Measurements from ENCODE around the gene MKRN2.

MKRN2 gene

GRCh38 chr3:12549971-12550760, 6.7 kb upstream of the MKRN2 start:
- DNase-seq (ENCODE audit: extremely low spot score, insufficient read length, low read depth) (no peak), FAIRE-seq (no peak)

- DNase-seq (ENCODE audit: extremely low spot score, insufficient read length, low read depth) (no peak), FAIRE-seq (no peak)
These were observed 2.9 kb upstream of the MKRN2 start for GRCh38 chr3:12553921-12554391.

GRCh38 chr3:12556314-12556689, 585 bp upstream of the MKRN2 start:
- no peak for FAIRE-seq
- no peak for DNase-seq (ENCODE audit: extremely low spot score, insufficient read length, low read depth)

GRCh38 chr3:12557473-12558100, 700 bp downstream of the MKRN2 start:
- FAIRE-seq = no peak
- no peak for DNase-seq (ENCODE audit: extremely low spot score, insufficient read length, low read depth)

GRCh38 chr3:12558706-12559105, 1.8 kb downstream of the MKRN2 start:
- no peak for FAIRE-seq
- DNase-seq (ENCODE audit: extremely low spot score, insufficient read length, low read depth) = no peak

- FAIRE-seq (no peak), DNase-seq (ENCODE audit: extremely low spot score, insufficient read length, low read depth) (no peak)
These were observed 2.6 kb downstream of the MKRN2 start for GRCh38 chr3:12559520-12559919.

GRCh38 chr3:12560505-12561190, 3.8 kb downstream of the MKRN2 start:
- DNase-seq (ENCODE audit: extremely low spot score, insufficient read length, low read depth) (no peak), FAIRE-seq (no peak)

- DNase-seq (ENCODE audit: extremely low spot score, insufficient read length, low read depth) = no peak
- no peak for FAIRE-seq
These were observed 4.5 kb downstream of the MKRN2 start for GRCh38 chr3:12561397-12561796.

- FAIRE-seq (no peak), DNase-seq (ENCODE audit: extremely low spot score, insufficient read length, low read depth) (no peak)
These were observed 5.6 kb downstream of the MKRN2 start for GRCh38 chr3:12562451-12562850.

- FAIRE-seq = no peak
These were observed 10.1 kb downstream of the MKRN2 start for GRCh38 chr3:12566976-12567375.

GRCh38 chr3:12568747-12569146, 11.9 kb downstream of the MKRN2 start:
- FAIRE-seq = no peak

More at GRCh38 chr3:12566976-12567375, 10.1 kb downstream of the MKRN2 start:
- no peak for DNase-seq (ENCODE audit: extremely low spot score, insufficient read length, low read depth)

GRCh38 chr3:12569836-12570235, 12.9 kb downstream of the MKRN2 start:
- FAIRE-seq (no peak), DNase-seq (ENCODE audit: extremely low spot score, insufficient read length, low read depth) (no peak)

More at GRCh38 chr3:12568747-12569146, 11.9 kb downstream of the MKRN2 start:
- no peak for DNase-seq (ENCODE audit: extremely low spot score, insufficient read length, low read depth)

- DNase-seq (ENCODE audit: extremely low spot score, insufficient read length, low read depth) (no peak), FAIRE-seq (no peak)
These were observed 15.1 kb downstream of the MKRN2 start for GRCh38 chr3:12571986-12572385.

- DNase-seq (ENCODE audit: extremely low spot score, insufficient read length, low read depth) (no peak), FAIRE-seq (no peak)
These were observed 17.2 kb downstream of the MKRN2 start for GRCh38 chr3:12574131-12574530.

- DNase-seq (ENCODE audit: extremely low spot score, insufficient read length, low read depth) (no peak), FAIRE-seq (no peak)
These were observed 17.8 kb downstream of the MKRN2 start for GRCh38 chr3:12574661-12575060.

- no peak for DNase-seq (ENCODE audit: extremely low spot score, insufficient read length, low read depth)
- no peak for FAIRE-seq
These were observed 20.5 kb downstream of the MKRN2 start for GRCh38 chr3:12577379-12577778.

GRCh38 chr3:12578742-12579141, 21.9 kb downstream of the MKRN2 start:
- FAIRE-seq (no peak), DNase-seq (ENCODE audit: extremely low spot score, insufficient read length, low read depth) (no peak)

GRCh38 chr3:12579456-12579855, 22.6 kb downstream of the MKRN2 start:
- FAIRE-seq = no peak
- no peak for DNase-seq (ENCODE audit: extremely low spot score, insufficient read length, low read depth)

GRCh38 chr3:12579905-12580304, 23.0 kb downstream of the MKRN2 start:
- DNase-seq (ENCODE audit: extremely low spot score, insufficient read length, low read depth) = no peak
- no peak for FAIRE-seq

GRCh38 chr3:12582730-12583129, 25.8 kb downstream of the MKRN2 start:
- DNase-seq (ENCODE audit: extremely low spot score, insufficient read length, low read depth) (no peak), FAIRE-seq (no peak)

- FAIRE-seq = no peak
- no peak for DNase-seq (ENCODE audit: extremely low spot score, insufficient read length, low read depth)
These were observed 26.4 kb downstream of the MKRN2 start for GRCh38 chr3:12583280-12583679.
